Neural cell (in vitro differentiated cells): ENCODE measurements around the gene KRT78. TPM values are rescaled to one million over a fixed set of nuclear protein-coding genes. Genes with fewer than 3 reads are reported as not detected.

Source experiments
- H2AFZ ChIP-seq: fragments of 200-600, 300-800 bp; sonication (generic), shearing (Covaris generic); 2 replicates; pipeline ENCODE4 v1.6.0; 2014; ENCODE audit warnings: low read depth, mild to moderate bottlenecking, antibody characterized with exemption, low read length, moderate library complexity
- H3F3A ChIP-seq: fragments of 200-600 bp; shearing (Covaris generic); 2 replicates; pipeline ENCODE4 v1.6.1; 2016; ENCODE audit warnings: mild to moderate bottlenecking, moderate library complexity, mixed read lengths, antibody characterized with exemption, low read length; ENCODE audit not compliant: insufficient read depth, poor library complexity, severe bottlenecking
- H3K27ac ChIP-seq: fragments of 200-600, 300-800 bp; sonication (generic), shearing (Covaris generic); 2 replicates; pipeline ENCODE4 v1.5.1; 2014; ENCODE audit warnings: mild to moderate bottlenecking, low read length, moderate library complexity
- H3K27me3 ChIP-seq: fragments of 300-800, 200-600 bp; sonication (generic), shearing (Covaris generic); 2 replicates; pipeline ENCODE4 v1.6.0; 2014; ENCODE audit warnings: mild to moderate bottlenecking, low read depth, low read length, moderate library complexity; ENCODE audit not compliant: insufficient read depth
- H3K36me3 ChIP-seq: fragments of 300-800, 200-600 bp; sonication (generic), shearing (Covaris generic); 2 replicates; pipeline ENCODE4 v1.5.1; 2014; ENCODE audit warnings: mild to moderate bottlenecking, antibody characterized with exemption, low read length, moderate library complexity; ENCODE audit not compliant: insufficient read depth
- H3K4me2 ChIP-seq: fragments of 300-800, 200-600 bp; sonication (generic), shearing (Covaris generic); 2 replicates; pipeline ENCODE4 v1.6.0; 2014; ENCODE audit warnings: mild to moderate bottlenecking, low read length
- H3K4me3 ChIP-seq: fragments of 300-800, 200-600 bp; sonication (generic), shearing (Covaris generic); 2 replicates; pipeline ENCODE4 v1.5.1; 2014; ENCODE audit warnings: mild to moderate bottlenecking, low read length, moderate library complexity
- H3K79me2 ChIP-seq: fragments of 200-600 bp; shearing (Covaris generic); replicated peaks from 2 replicates; pipeline ENCODE4 v1.6.0; 2014; ENCODE audit warnings: mild to moderate bottlenecking, low read length, moderate library complexity; ENCODE audit not compliant: insufficient read depth
- H3K9ac ChIP-seq: fragments of 300-800, 200-600 bp; sonication (generic), shearing (Covaris generic); 2 replicates; pipeline ENCODE4 v1.6.1; 2016; ENCODE audit warnings: mild to moderate bottlenecking, low read length, mixed read lengths
- H3K9me2 ChIP-seq: fragments of 200-600 bp; shearing (Covaris generic); 2 replicates; pipeline ENCODE4 v1.6.1; 2016; ENCODE audit warnings: mild to moderate bottlenecking, low read length, mixed read lengths; ENCODE audit not compliant: insufficient read depth
- H3K9me3 ChIP-seq: fragments of 200-600, 300-800 bp; sonication (generic), shearing (Covaris generic); 2 replicates; pipeline ENCODE4 v1.6.1; 2016; ENCODE audit warnings: mild to moderate bottlenecking, mixed run types, low read length, moderate library complexity, mixed read lengths
- H4K20me1 ChIP-seq: fragments of 200-600 bp; shearing (Covaris generic); 2 replicates; pipeline ENCODE4 v1.6.1; 2016; ENCODE audit warnings: mild to moderate bottlenecking, mixed run types; ENCODE audit not compliant: insufficient read depth
- CTCF ChIP-seq: fragments of 450-650 bp; IDR thresholded peaks from 2 replicates; pipeline ENCODE4 v1.5.1; 2014; ENCODE audit warnings: antibody characterized with exemption, mild to moderate bottlenecking, moderate library complexity; ENCODE audit not compliant: poor library complexity, severe bottlenecking
- EP300 ChIP-seq: fragments of 450-650 bp; conservative IDR thresholded peaks from 2 replicates; pipeline ENCODE4 v1.6.1; 2014; ENCODE audit warnings: antibody characterized with exemption, mild to moderate bottlenecking, moderate library complexity; ENCODE audit not compliant: poor library complexity, severe bottlenecking
- EZH2 ChIP-seq: fragments of 200-600, 300-800 bp; shearing (Covaris generic), sonication (generic); IDR thresholded peaks from 2 replicates; pipeline ENCODE4 v1.6.1; 2014; ENCODE audit warnings: antibody characterized with exemption, low read length, borderline replicate concordance, mild to moderate bottlenecking; ENCODE audit not compliant: insufficient read depth, poor library complexity, severe bottlenecking
- MXI1 ChIP-seq: fragments of 450-650 bp; conservative IDR thresholded peaks from 2 replicates; pipeline ENCODE4 v1.6.1; 2014; ENCODE audit warnings: antibody characterized with exemption, mild to moderate bottlenecking; ENCODE audit not compliant: poor library complexity, severe bottlenecking
- POLR2AphosphoS5 ChIP-seq: IDR thresholded peaks from 2 replicates; pipeline ENCODE4 v1.6.1; 2012
- RAD21 ChIP-seq: fragments of 450-650 bp; conservative IDR thresholded peaks from 2 replicates; pipeline ENCODE4 v1.6.1; 2014; ENCODE audit warnings: antibody characterized with exemption, mild to moderate bottlenecking, moderate library complexity
- REST ChIP-seq: IDR thresholded peaks from 2 replicates; pipeline ENCODE4 v1.6.1; 2012; ENCODE audit warnings: borderline replicate concordance
- SMC3 ChIP-seq: fragments of 450-650 bp; conservative IDR thresholded peaks from 2 replicates; pipeline ENCODE4 v1.6.1; 2014; ENCODE audit warnings: antibody characterized with exemption, mild to moderate bottlenecking, moderate library complexity; ENCODE audit not compliant: poor library complexity
- TAF1 ChIP-seq: IDR thresholded peaks from 2 replicates; pipeline ENCODE4 v1.6.1; 2012; ENCODE audit warnings: low read depth
- polyA plus RNA-seq: library from polyadenylated mRNA; depleted of rRNA; stranded (reverse); fragments of >200 nt; gene quantifications from 2 replicates; pipeline ENCODE4 v1.2.3, GENCODE V29; 2014

KRT78 gene
- polyA plus RNA-seq, 1 donor from 2014 or later: not detected

GRCh38 chr12:52874573-52875435, 26.0 kb upstream of the KRT78 start:
- Histone ChIP-seq H3K79me2 (no peaks in the 10 kb centered on the region), H3K27ac (no peak overlapping the region), H3K9ac (no peak overlapping the region), H3K4me3 (no peak overlapping the region), H3K27me3 (peaks cover 17% of the 10 kb centered on the region), H3K36me3 (no peaks in the 10 kb centered on the region), H2AFZ (no peak overlapping the region), H3K9me2 (no peaks in the 10 kb centered on the region), H3K4me2 (no peak overlapping the region), H3F3A (no peaks in the 10 kb centered on the region), H4K20me1 (no peaks in the 10 kb centered on the region), H3K9me3 (no peaks in the 10 kb centered on the region)
- TF ChIP-seq POLR2AphosphoS5 (no peak), REST (no peak), SMC3 (no peak), EZH2 (no peak)

- Histone ChIP-seq H3K4me3 (no peak overlapping the region), H4K20me1 (no peaks in the 10 kb centered on the region), H2AFZ (no peak overlapping the region), H3F3A (no peaks in the 10 kb centered on the region), H3K79me2 (no peaks in the 10 kb centered on the region), H3K27ac (no peak overlapping the region), H3K9me3 (no peaks in the 10 kb centered on the region), H3K36me3 (no peaks in the 10 kb centered on the region), H3K9ac (no peak overlapping the region), H3K4me2 (no peak overlapping the region), H3K9me2 (no peaks in the 10 kb centered on the region), H3K27me3 (peaks cover 17% of the 10 kb centered on the region)
- TF ChIP-seq TAF1 (no peak), SMC3 (no peak)
These were observed 25.2 kb upstream of the KRT78 start for GRCh38 chr12:52873832-52874572.

- H4K20me1 ChIP-seq: no peaks in the 10 kb centered on the region
- no peak overlapping the region for H3K9ac ChIP-seq
- H3K9me3 ChIP-seq: no peaks in the 10 kb centered on the region
- TF ChIP-seq CTCF: no peak
- TF ChIP-seq EZH2: no peak
- no peak for TF ChIP-seq SMC3
- TF ChIP-seq EP300: no peak
- no peak for TF ChIP-seq TAF1
- TF ChIP-seq MXI1: no peak
- TF ChIP-seq POLR2AphosphoS5: no peak
- TF ChIP-seq RAD21: no peak
- TF ChIP-seq REST: no peak
- no peak overlapping the region for H3K4me2 ChIP-seq
- no peaks in the 10 kb centered on the region for H3K36me3 ChIP-seq
- H3F3A ChIP-seq: no peaks in the 10 kb centered on the region
- H3K4me3 ChIP-seq: no peak overlapping the region
- H3K9me2 ChIP-seq: no peaks in the 10 kb centered on the region
- H3K27ac ChIP-seq: no peak overlapping the region
- H3K27me3 ChIP-seq: peaks cover 17% of the 10 kb centered on the region
- H2AFZ ChIP-seq: no peak overlapping the region
- no peaks in the 10 kb centered on the region for H3K79me2 ChIP-seq
These were observed 24.7 kb upstream of the KRT78 start for GRCh38 chr12:52873513-52873831.
